Measurements from ENCODE around the gene DROSHA. TPM values are rescaled to one million over a fixed set of nuclear protein-coding genes. Genes with fewer than 3 reads are reported as not detected.
"Not testable (repeated sequence)": the region's sequence is repeated elsewhere in the genome, so short reads cannot be mapped to it uniquely, and the experiment has no call there.

Gene DROSHA
- total RNA-seq, 1 donor from 2014 or later = 50.1 TPM

DNA sequence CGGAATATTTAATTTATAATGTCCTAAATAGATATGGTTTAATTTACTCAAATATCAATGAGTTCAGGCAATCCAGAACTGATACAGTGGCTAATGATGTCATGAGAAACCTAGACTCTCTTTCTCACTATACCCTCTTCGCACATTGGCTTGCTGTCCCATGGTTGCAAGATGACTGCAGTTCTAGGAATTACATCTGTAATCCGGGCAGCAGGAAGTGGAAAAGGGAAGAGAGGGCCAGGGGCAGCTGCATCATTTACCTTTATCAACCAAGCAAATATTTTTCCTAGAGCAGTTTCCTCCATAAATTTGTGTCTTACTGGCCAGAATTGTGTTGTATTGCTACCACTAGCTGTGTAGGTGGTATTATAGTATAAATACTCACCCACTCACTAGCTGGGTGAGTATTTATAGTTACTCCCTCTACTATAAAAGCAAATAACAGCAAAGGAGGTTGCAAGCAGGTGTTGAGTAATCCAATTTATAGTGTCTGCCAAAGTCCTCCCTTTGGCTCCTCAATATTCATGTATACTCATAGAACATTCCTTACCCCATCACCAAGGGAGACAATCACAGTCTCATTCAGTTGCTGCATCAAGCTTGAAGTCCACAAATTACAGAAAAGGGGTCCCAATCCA is 168.8 kb downstream of the DROSHA start:
- no peaks in the 10 kb centered on the region for H3K27me3 ChIP-seq (ENCODE audit: control insufficient read depth, insufficient read depth, low read length)
- TF ChIP-seq, protein P1, sequence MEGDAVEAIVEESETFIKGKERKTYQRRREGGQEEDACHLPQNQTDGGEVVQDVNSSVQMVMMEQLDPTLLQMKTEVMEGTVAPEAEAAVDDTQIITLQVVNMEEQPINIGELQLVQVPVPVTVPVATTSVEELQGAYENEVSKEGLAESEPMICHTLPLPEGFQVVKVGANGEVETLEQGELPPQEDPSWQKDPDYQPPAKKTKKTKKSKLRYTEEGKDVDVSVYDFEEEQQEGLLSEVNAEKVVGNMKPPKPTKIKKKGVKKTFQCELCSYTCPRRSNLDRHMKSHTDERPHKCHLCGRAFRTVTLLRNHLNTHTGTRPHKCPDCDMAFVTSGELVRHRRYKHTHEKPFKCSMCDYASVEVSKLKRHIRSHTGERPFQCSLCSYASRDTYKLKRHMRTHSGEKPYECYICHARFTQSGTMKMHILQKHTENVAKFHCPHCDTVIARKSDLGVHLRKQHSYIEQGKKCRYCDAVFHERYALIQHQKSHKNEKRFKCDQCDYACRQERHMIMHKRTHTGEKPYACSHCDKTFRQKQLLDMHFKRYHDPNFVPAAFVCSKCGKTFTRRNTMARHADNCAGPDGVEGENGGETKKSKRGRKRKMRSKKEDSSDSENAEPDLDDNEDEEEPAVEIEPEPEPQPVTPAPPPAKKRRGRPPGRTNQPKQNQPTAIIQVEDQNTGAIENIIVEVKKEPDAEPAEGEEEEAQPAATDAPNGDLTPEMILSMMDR (IDR thresholded peaks at IDR 0.05; ENCODE audit: insufficient read depth, low read length, poor library complexity, severe bottlenecking) = no peak
- no peak for DNase-seq (ENCODE audit: low read depth)

DNA sequence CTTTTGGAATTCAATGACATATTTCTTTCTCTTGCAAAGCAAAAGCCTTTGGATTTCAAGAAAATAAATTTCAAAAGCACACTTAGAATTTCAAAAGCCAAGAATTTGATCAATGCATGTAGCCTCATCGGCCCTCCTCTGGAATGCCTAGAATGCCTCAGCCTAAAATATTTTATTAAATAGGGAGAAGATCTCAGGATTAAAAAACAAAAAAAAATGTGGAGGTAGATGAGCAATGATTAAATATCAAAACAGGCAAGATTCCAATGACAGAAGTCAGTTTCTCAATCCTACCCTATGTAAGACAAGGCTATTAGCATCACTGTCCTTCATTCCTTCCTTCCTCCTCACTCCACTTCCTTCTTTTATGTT is 169.4 kb downstream of the DROSHA start:
- Histone ChIP-seq H3K27me3 (ENCODE audit: control insufficient read depth, insufficient read depth, low read length) (no peaks in the 10 kb centered on the region), H3K4me3 (ENCODE audit: low read depth, low read length) (no peak overlapping the region), H3K36me3 (ENCODE audit: control insufficient read depth, insufficient read depth, low read length) (no peaks in the 10 kb centered on the region)
- TF ChIP-seq, protein P1 (IDR thresholded peaks at IDR 0.05; ENCODE audit: insufficient read depth, low read length, poor library complexity, severe bottlenecking) = no peak
- DNase-seq (ENCODE audit: low read depth) = no peak

More for the DNA sequence above, 168.8 kb downstream of the DROSHA start:
- Histone ChIP-seq H3K36me3 (ENCODE audit: control insufficient read depth, insufficient read depth, low read length) (no peaks in the 10 kb centered on the region), H3K4me3 (ENCODE audit: low read depth, low read length) (no peak overlapping the region)

DNA sequence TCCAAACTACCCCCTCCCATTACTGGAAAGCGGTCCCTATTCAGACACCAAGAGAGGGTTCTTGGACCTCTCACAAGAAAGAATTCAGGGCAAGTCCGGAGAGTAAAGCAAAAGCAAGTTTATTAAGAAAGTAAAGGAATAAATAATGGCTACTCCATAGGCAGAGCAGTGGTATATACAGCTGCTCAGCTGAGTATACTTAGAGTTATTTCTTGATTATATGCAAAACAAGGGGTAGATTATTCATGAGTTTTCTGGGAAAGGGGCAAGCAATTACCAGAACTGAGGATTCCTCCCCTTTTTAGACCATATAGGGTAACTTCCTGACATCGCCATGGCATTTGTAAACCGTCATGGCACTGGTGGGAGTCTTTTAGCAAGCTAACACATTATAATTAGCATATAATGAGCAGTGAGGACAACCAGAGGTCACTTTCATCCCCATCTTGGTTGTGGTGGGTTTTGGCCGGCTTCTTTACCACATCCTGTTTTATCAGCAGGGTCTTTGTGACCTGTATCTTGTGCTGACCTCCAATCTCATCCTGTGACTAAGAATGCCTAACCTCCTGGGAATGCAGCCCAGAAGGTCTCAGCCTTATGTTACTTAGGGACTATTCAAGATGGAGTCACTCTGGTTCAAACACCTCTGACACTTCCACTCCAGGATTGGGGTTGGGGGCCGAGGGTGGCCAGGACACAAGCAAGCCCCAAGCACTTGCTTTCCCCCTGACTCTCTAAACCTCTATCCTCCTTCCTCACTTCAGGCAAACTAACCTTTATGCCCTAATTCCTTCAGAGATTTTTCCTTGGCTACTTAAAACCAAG is 170.0 kb downstream of the DROSHA start:
- H3K36me3 ChIP-seq (ENCODE audit: control insufficient read depth, insufficient read depth, low read length); H3K4me3 ChIP-seq (ENCODE audit: low read depth, low read length); DNase-seq (ENCODE audit: low read depth); H3K27me3 ChIP-seq (ENCODE audit: control insufficient read depth, insufficient read depth, low read length): not testable (repeated sequence)

DNA sequence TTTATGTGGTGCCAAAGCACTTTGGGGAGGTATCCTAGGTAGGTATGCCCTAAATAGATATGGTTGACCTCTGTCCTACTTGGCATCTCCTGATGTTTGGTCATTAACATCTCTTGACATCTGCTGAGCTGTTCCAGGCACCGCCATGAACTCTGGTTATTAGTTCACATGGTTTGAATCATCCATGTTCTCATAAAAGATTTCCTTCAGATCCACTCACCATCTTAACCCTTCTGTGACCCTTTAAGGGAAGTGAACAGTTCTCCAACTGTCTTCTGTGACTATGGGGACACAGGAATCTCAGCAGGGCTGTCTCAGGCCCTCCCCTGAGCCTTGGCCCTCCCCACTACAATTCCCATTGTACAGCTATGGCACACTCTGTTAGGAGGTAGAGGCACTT is 170.7 kb downstream of the DROSHA start:
- no peak for DNase-seq (ENCODE audit: low read depth)
- no peak overlapping the region for H3K4me3 ChIP-seq (ENCODE audit: low read depth, low read length)
- TF ChIP-seq, protein P1 (IDR thresholded peaks at IDR 0.05; ENCODE audit: insufficient read depth, low read length, poor library complexity, severe bottlenecking) = no peak
- H3K36me3 ChIP-seq (ENCODE audit: control insufficient read depth, insufficient read depth, low read length) = no peaks in the 10 kb centered on the region
- H3K27me3 ChIP-seq (ENCODE audit: control insufficient read depth, insufficient read depth, low read length) = no peaks in the 10 kb centered on the region

DNA sequence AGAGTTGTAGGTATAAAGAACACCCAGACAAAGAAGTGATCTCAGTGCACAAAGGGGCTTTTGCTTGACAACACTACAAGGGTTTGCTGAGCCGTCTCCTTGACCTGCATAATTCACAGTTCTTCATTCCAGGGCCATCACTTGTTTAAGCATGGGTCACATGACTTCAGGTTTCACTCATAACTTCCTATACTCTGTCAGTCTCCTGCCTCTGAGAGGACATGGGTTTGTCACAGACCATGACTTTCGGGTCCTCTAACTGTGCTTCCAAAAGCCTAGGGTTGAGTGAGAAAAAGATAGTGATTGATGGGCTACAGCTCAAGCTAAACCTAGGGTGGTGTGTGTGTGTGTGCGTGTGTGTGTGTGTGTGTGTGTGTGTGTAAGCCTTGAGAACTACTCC is 172.1 kb downstream of the DROSHA start:
- DNase-seq (ENCODE audit: low read depth) = no peak
- H3K36me3 ChIP-seq (ENCODE audit: control insufficient read depth, insufficient read depth, low read length) = no peaks in the 10 kb centered on the region
- no peak overlapping the region for H3K4me3 ChIP-seq (ENCODE audit: low read depth, low read length)
- H3K27me3 ChIP-seq (ENCODE audit: control insufficient read depth, insufficient read depth, low read length) = no peaks in the 10 kb centered on the region
- TF ChIP-seq, protein P1 (IDR thresholded peaks at IDR 0.05; ENCODE audit: insufficient read depth, low read length, poor library complexity, severe bottlenecking) = no peak

DNA sequence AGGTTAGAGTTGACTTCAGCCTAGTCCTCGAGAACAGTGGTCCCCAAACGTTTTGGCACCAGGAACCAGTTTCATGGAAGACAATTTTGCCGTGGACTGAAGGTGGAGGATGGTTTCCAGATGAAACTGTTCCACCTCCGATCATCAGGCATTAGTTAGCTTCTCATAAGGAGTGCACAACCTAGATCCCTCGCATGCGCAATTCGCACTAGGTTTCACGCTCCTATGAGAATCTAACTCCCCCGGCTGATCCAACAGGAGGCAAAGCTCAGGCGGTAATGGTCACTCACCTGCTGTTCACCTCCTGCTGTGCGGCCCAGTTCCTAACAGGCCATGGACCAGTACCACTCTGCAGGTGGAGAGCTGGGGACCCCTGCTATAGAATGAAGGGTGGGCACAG is 174.9 kb downstream of the DROSHA start:
- DNase-seq (ENCODE audit: low read depth) = no peak
- TF ChIP-seq, protein P1 (IDR thresholded peaks at IDR 0.05; ENCODE audit: insufficient read depth, low read length, poor library complexity, severe bottlenecking) = no peak
- Histone ChIP-seq H3K36me3 (ENCODE audit: control insufficient read depth, insufficient read depth, low read length) (no peaks in the 10 kb centered on the region), H3K27me3 (ENCODE audit: control insufficient read depth, insufficient read depth, low read length) (no peaks in the 10 kb centered on the region), H3K4me3 (ENCODE audit: low read depth, low read length) (no peak overlapping the region)

Data from kidney epithelial cell (primary cell).